ENCODE data around the gene BCAS1. TPM values are rescaled to one million over a fixed set of nuclear protein-coding genes. Genes with fewer than 3 reads are reported as not detected.

Gene BCAS1
- total RNA-seq, 1 experiment from 2014 or later: 1.8 TPM

- H3K9me3 ChIP-seq (replicated peaks): peaks cover 13% of the 10 kb centered on the region
- H3K4me3 ChIP-seq: no peak overlapping the region
- no peaks in the 10 kb centered on the region for H3K27me3 ChIP-seq (replicated peaks)
- no peak for DNase-seq (ENCODE audit: low read depth in 1 of 2, low spot score in 2 of 2)
- 0 out of 2 replicates have a peak, but pooled peaks cover 2% of the 10 kb centered on the region for H3K36me3 ChIP-seq
- no peak overlapping the region for H3K27ac ChIP-seq
- H3K4me1 ChIP-seq (replicated peaks): peaks cover 47% of the 10 kb centered on the region
Measured at GRCh38 chr20:53895385-53895755, 175.0 kb downstream of the BCAS1 start.

- no peak for DNase-seq (ENCODE audit: low read depth in 1 of 2, low spot score in 2 of 2)
- H3K36me3 ChIP-seq: 0 out of 2 replicates have a peak, but pooled peaks cover 2% of the 10 kb centered on the region
- no peak overlapping the region for H3K27ac ChIP-seq
- no peaks in the 10 kb centered on the region for H3K27me3 ChIP-seq (replicated peaks)
- no peak overlapping the region for H3K4me3 ChIP-seq
- H3K9me3 ChIP-seq (replicated peaks): peaks cover 13% of the 10 kb centered on the region
- H3K4me1 ChIP-seq (replicated peaks): peaks cover 42% of the 10 kb centered on the region
Measured at GRCh38 chr20:53894707-53895384, 175.5 kb downstream of the BCAS1 start.

Other genes starting within 250 kb of the BCAS1 start
- gene CYP24A1, start 103.4 kb upstream of the BCAS1 start, total RNA-seq (2014; rRNA removed; shearing (Covaris generic)): not detected in 2 replicates
- gene PFDN4, start 137.5 kb upstream of the BCAS1 start, total RNA-seq (2014; rRNA removed; shearing (Covaris generic)): 135 and 229 TPM in 2 replicates